NAMALWA (cell line): Measurements from ENCODE around the gene ZNF382.
A peak's percentile ranks its signal among the peaks of the same experiment; 100 is the strongest.
"Not testable (repeated sequence)": the region's sequence is repeated elsewhere in the genome, so short reads cannot be mapped to it uniquely, and the experiment has no call there.

ENCODE experiments used
- DNase-seq: peaks from one replicate; pipeline ENCODE4 v3.0.0-alpha.2; 2015; ENCODE audit warnings: low spot score

ZNF382 gene

DNA sequence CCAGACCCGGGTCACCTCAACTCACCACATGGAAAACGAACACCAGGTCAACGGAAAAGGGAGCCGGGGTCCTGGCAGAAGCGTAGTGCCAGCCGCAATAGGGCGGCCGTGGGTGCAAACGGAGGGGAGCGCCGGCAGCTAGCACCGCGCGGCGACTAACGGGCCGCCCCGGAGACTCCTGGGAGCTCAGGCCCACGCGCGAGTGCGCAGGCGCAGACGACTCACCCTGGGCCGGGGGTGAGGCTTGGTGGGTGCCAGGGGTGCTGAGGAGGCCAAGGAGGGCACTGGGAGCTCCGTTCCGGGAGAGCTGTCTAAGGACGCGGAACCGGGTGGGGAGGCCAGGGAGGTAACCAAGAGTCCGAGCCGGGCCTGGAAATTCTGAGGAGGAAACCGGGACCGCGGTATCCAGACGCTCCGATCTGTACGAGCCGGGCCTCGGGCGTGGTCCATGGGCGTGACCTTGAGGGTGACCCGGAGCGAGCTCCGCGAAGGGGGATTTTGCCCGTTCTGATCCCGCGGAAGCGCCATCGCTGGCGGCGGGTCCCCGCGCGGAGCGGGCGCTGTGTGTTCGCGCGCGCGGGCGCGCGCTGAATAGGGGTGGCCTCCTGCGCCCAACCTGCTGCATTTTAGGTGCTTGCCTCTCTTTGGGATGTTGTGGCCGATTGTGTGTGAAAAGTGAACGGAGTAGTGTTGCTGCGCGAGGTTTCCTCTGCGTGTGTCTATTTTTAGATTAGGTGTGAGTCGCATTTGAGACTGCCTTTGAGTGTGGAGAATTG, at the start of gene ZNF382:
TSS of gene ZNF382 (plus strand) at position 213 of the 776 bp plus-strand sequence. CDS start 4,602 bp downstream, outside the sequence.
- no peak for DNase-seq

DNA sequence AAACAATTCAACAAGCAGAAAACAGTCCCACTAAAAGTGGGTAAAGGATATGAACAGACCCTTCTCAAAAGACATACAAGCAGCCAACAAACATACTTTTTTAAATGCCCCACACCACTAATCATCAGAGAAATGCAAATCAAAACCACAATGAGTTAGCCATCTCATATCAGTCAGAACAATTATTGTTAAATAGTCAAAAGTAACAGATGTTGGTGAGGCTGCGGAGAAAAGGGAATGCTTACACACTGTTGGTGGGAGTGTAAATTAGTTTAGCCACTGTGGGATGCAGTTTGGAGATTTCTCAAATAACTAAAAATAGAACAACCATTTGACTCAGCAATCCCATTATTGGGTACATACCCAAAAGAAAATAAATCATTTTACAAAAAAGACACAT, 40.7 kb upstream of the ZNF382 start:
- no peak for DNase-seq

DNA sequence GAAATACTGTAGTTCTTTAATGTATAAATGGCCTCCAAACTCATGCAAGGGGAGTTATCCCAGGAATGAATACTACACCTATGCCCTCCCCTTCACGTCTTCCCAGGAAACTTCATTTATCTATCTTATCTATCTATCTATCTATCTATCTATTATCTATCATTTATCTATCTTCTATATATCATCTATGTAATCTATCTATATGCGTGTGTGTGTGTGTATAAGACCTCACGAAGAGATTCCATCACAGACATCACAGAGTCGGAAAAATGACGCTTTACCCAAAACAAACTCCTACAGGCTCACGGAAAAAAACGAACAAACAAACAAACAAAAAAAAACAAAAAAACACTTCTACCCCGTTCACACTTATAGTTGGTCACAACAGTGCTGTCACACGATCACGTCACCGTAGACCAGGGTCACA, 32.5 kb upstream of the ZNF382 start:
- no peak for DNase-seq

DNA sequence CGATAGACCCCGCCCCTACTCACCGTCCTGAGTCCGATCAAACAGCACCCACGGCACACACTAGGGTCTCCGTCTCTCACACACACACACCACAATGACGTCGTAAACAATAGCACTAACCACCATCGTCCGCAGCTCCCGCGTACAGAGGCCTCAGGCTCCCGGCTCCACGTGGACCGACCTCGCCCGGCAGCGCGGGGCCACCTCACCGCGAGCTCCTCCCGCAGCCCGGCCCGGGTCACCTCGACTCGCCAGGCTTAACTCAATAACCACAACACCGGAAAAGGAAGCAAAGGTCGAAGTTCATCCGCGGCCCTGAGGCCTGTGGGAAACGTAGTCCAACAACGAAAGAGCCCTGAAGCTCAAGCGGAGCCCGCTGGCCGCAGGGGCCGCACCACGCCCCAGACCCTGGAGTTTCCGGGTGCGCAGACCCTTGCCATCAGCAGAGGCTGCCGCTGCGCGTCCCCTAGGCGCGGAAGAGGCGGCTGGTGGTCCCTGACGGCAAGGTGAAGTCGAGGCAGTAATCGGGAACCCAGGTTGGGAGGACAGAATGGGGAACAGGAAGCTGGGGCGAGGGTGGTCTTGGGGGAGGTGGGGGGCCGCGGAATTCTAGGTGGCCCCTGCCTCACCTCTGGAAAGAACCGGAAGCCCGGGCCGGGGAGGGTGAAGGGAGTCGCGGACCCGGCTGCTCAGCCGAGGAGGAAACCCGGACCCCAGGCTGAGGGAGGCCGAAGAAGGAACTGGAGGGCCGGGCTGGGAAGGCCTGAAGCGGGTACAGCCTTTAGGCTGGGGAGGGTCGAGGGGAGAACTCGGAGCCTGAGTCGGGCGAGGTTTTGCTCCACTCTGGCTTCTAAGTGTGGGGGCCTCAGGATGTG, 31.9 kb upstream of the ZNF382 start, which contains the start of gene ZNF529:
TSS of gene ZNF529 (minus strand) at position 273 of the 875 bp plus-strand sequence. CDS start 946 bp downstream, outside the sequence.
- peak; percentile 97 for DNase-seq

DNA sequence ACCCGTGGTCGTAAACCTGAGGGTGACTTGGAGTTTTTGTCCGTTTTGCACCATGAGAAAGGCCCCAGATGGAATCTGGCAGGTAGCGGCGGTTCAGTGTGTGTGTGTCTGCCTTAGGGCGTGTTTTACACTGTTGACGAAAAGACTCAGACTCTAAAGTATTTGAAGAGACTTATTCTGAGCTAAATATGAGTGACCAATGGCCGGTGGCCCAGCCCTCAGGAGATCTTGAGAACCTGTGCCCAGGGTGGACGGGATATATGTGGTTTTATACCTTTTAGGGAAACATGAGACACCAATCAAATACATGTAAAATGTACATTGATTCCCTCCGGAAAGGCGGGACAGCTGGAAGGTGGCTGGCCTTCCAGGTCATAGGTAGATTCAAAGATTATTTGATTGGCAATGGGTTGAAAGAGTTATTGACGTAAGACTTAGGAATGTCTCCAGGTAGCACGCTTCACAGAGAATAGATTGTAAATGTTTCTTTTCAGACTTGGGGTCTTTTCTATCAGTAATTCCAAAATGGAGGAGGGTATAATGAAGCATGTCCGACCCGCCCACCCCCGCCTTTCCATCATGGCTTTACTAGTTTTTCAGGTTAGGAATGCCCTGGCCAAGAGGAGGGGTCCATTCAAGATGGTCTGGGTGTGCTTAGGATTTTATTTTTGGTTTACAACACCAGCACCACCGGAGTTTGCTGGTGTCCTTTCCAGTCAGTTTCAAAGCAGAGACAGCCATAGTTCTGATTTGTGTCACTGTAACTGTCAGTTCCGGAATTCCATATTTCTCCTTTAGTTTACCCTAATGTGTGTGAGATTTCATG, 31.0 kb upstream of the ZNF382 start:
- DNase-seq = no peak

DNA sequence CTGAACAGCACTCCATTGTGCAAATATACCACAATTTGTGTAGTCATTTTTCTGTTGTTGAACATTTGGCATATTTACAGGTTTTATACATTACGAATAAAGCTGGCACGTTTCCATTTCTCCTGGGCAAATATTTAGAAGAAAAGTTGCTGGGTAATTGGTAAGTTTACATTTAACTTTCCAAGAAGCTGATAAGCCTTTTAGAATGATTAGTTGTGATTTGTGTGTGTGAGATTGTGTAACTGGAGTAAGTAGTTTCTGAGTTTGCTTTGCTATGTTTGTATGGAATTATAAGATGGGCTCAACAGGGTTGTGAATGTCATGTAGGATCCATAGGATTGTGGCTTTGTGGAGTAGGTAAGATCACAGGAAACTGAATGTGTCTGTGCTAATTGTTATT, 30.4 kb upstream of the ZNF382 start:
- no peak for DNase-seq

DNA sequence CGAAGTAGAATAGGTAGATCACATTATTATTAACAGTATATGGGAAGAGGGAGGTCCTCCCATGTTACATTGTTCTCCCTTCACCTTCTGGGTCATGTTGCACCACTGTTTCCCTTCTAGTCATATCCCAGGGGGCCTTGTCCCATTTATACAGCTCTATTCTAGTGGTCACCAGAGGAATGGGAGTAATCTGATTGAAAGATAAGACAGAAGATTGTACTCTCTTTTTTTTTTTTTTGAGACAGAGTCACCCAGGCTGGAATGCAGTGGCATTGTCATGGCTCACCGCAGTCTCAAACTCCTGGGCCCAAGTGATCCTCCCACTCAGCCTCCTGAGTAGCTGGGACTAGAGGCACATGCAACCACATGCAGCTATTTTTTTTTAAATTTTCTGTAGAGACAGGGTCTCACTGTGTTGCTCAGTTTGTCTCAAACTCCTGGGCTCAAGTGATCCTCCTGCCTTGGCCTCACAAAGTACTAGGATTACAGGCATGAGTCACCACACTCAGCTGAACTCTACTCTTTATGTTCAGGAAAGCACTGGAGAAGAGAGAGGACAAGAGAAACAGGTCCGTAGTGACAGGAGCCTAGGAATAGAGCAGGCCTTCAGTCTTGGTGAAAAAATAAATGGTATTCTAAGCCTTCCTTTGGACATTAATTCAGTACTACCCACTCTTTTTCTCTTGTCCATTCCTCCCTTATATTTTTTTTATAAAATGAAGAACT, 27.7 kb upstream of the ZNF382 start:
- DNase-seq = no peak

DNA sequence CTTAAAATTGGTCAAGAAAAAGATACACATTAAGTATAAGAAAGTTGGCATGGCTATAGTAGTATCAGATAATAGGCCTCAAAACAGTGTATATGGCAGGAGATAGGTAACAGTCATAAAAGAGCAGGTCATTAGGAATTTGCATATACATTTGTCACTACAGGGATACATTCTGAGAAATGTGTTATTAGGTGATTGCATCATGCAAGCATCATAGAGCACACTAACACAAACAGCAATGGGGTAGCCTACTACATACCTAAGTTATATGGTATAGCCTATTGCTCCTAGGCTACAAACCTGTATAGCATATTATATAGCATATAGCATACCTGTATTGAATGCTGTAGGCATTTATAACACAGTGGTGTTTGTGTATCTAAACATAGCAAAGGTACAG, 25.9 kb upstream of the ZNF382 start:
- no peak for DNase-seq

DNA sequence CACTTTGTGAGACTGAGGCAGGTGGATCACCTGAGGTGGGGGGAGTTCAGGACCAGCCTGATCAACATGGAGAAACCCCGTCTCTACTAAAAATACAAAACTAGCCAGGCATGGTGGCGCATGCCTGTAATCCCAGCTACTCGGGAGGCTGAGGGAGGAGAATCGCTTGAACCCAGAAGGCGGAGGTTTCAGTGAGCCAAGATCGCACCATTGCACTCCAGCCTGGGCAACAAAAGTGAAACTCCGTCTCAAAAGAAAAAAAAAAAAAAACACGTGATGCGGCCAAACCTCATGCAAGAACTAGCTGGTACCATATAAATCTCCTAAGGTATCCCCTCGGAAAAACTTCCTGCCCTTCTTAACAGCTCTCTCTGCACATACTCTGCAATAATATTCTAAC, 2.4 kb upstream of the ZNF382 start:
- not testable (repeated sequence) for DNase-seq

DNA sequence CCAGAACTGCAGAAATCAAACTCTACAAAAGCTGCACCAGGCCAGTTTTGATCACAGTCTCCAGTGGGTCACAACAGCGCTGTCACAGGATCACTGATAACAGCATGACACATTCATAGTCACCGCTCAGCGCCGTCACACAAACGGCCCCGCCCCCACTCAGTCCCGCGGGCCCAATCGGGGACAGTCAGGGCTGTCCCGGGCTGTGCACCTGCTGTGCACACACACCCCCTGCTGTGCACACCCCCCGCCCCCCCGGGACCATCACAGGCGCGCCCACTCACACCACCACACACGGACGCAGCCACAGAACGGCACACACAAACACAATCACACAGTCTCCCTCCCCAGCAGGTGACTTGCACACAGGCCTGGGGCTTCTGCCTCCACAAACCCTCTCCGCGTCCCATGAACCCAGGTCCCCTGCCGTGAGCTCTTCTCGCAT, 435 bp upstream of the ZNF382 start:
- no peak for DNase-seq

DNA sequence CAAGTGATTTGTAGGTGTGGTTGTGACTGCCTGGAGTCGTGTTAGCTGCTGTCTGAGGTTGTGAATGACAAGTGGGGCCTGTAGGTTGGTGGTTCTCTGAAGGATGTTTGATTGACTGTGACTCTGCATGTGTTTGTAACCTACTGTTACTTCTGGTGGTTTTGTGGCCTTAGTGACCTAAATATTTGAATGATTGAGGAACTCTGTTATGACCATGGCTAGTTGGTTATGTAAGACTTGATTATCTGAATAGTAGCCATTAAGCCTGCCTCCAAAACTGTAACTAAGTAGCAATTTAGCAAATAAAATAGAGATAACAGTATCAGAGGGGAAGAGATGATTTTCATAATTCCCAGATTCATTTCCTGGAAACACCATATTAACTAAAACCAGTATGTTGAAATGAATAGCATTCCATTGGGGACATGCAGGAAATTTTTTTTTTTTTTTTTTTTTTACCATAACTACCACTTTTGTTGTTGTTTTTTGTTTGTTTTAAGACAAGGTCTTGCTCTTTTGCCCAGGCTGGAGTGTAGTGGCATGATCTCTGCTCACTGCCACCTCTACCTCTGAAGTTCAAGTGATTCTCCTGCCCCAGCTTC, 865 bp downstream of the ZNF382 start:
- no peak for DNase-seq

DNA sequence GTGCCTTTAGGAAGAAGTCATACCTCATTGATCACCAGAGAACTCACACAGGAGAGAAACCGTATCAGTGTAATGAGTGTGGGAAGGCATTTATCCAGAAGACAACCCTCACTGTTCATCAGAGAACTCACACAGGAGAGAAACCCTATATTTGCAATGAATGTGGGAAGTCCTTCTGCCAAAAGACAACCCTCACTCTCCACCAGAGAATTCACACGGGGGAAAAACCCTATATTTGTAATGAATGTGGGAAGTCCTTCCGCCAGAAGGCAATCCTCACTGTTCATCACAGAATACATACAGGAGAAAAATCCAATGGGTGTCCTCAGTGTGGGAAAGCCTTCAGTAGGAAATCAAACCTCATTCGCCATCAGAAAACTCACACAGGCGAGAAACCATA, 21.9 kb downstream of the ZNF382 start:
- no peak for DNase-seq

DNA sequence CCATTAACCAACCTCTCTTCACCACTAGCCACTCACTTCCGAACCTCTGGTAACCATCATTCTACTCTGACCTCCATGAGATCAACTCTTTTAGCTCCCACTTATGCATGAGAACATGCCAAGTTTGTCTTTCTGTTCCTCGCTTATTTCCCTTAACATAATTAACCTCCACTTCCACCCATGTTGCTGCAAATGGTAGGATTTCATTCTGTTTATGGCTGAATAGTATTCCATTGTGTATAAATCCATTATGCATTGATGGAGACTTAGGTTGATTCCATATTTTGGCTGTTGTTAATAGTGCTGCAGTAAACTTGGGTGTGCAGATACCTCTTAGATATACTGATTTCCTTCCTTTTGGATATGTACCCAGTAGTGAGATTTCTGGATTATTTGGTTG, 30.2 kb downstream of the ZNF382 start:
- DNase-seq = no peak

DNA sequence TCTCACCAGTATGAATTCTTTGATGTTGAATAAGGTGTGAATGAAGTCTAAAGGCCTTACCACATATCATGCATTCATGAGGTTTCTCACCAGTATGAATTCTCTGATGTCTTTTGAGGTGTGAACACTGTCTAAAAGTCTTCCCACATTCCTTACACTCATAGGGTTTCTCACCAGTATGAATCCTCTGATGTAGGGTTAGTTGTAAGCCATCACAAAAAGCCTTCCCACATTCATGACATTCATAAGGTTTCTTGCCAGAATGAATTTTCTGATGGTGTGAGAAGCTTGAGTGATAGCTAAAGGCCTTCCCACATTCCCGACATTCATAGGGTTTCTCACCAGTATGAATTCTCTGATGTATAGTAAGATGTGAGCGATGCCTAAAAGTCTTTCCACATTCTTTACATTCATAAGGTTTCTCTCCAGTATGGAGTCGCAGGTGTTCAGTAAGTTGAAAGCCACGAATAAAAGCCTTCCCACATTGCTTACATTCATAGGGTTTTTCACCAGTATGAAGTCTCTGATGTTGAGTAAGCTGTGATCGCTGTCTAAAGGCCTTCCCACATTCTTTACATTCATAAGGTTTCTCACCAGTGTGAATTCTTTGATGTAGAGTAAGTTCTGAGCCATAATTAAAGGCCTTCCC, 33.9 kb downstream of the ZNF382 start:
- DNase-seq = peak; percentile 2

DNA sequence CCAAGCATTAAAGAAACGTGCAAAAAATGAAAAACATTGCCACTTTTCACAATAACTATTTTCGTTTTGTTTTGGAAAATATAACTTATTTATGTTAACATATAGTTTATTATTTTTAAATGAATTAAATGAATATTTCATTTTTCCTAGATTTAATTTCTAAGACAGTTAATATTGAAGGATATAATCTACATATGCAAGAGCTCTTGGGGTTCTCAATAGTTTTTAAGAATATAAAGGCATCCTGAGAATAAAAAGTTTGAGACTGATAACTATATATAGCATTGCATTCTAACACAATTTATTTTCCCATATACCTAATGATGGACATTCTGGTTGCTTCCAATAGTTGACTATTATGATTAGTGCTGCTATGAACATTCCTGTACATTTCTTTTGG, 41.6 kb downstream of the ZNF382 start:
- no peak for DNase-seq

DNA sequence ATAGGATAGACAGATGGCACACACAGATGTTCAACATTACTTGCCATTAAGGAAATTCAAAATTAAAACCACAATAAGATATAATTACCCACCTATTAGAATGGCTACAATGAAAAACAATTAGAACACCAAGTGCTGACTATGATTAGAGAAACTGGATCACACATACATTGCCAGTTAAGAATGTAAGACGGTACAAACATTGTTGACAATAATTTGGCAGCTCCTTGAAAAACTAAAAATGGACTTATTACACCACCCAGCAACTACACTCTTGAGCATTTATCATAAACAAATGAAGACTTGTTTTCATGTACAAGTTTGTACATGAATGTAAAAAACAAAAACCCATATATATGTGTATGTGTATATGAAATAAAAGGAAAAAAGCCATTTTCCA, 47.8 kb downstream of the ZNF382 start:
- DNase-seq = no peak

DNA sequence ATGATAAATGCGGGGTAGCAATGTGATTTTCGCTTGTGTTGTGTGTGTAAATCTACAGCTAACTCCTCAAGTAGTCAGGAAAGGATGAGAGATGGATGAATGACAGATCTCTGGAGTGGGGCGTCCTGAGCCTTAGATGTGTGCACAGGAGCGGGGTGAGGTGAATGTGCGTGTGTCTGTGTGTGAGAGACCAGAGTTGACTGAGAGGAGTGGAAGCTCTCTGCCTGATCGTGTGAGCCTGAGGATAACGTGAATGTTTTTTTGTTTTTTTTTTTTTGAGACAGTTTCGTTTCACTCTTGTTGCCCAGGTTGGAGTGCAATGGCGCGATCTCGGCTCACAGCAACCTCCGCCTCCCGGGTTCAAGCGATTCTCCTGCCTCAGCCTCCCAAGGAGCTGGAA, 60.7 kb downstream of the ZNF382 start:
- no peak for DNase-seq

DNA sequence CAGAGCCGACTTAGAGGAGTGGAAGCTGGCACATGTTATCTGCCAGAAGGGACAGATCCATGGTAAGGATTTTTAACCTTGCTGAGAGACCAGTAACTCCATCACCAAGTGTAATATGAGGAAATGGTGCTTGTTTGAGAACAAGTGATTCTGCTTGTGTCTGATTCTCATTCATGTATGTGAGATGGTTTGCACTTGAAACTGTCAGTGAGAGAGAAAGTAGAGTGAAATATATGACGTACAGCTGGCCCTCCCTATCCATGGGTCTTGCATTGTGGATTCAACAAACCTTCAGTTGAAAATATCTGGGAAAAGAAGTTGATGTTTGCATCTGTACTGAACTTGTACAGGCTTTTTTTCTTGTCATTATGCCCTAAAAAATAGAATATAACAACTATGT, 63.5 kb downstream of the ZNF382 start:
- no peak for DNase-seq

DNA sequence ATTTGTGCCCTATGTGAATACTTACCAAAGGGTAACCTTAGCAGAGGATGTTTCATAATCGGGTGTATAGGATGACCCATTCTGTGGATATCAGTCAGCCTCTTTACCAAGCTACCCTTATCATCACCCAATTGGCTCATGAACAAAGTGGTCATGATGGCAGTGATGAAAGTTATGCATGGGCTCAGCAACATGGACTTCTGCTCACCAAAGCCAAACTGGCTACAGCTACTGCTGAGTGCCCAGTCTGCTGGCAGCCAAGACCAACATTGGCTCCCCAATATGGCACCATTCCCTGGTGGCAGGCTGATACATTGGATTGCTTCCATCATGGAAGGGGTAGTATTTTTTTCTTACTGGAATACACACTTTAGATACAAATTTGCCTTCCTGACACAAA, 67.3 kb downstream of the ZNF382 start:
- no peak for DNase-seq

DNA sequence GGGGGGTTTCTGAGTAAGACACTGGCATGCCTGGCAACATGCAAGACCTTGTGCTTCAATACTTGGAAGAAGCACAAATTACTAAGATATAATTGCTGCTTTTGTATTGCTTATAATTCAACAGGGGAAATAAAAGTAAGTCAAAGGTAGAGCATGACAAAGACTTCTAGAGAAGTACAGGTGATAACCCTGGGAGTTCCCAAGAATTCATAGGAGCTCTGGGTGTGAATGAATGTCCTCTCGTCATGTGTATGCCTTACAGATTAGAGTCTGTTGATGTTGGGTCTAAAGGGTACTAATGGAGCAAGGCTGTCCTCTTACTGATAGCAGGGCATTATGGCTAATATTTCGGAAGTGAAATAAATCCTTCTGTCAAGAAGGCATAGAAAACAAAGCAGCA, 69.1 kb downstream of the ZNF382 start:
- no peak for DNase-seq

DNA sequence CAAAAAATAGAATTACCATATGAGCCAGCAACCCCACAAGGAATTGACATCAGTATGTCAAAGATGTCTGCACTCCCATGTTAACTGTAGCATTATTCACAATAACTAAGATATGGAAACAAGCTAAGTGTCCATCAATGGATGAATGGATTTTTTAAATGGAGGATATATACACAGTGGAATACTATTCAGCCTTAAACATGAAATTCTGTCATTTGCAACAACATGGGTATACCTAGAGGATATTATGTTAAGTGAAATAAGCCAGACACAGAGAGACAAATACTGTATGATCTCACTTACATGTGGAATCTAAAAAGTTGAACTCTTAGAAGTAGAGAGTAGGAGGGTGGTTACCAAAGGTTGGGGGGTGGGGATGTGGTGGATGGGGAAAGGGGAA, 74.3 kb downstream of the ZNF382 start:
- DNase-seq = no peak
